ENCODE measurements around the gene CDH5.

GRCh38 chr16:66358231-66358630 lies 8.3 kb upstream of the CDH5 start:
- TF ChIP-seq POLR2A (IDR thresholded peaks at IDR 0.05), result no peak
- no peak for TF ChIP-seq CTCF (IDR thresholded peaks at IDR 0.05 in 8 of 11, conservative IDR thresholded peaks at IDR 0.05 in 3 of 11)
- no peak for TF ChIP-seq POLR2AphosphoS5 (IDR thresholded peaks at IDR 0.05)
